Retina (tissue), 1 donor: ENCODE results near the gene TBC1D9B.
"Not testable (repeated sequence)": the region's sequence is repeated elsewhere in the genome, so short reads cannot be mapped to it uniquely, and the experiment has no call there.

Source experiments
- DNase-seq: peaks from one replicate; pipeline ENCODE4 v3.0.0-alpha.2; 2016

The TBC1D9B gene

GRCh38 chr5:179883163-179883562 lies 24.5 kb downstream of the TBC1D9B start:
- DNase-seq, result no peak

- no peak for DNase-seq
Measured at GRCh38 chr5:179882338-179882737, 25.4 kb downstream of the TBC1D9B start.

- DNase-seq, result no peak
Measured at GRCh38 chr5:179880848-179881590, 26.7 kb downstream of the TBC1D9B start.

GRCh38 chr5:179880066-179880650 lies 27.5 kb downstream of the TBC1D9B start:
- DNase-seq, result no peak

GRCh38 chr5:179879690-179880010 lies 28.0 kb downstream of the TBC1D9B start:
- DNase-seq, result no peak

GRCh38 chr5:179879003-179879689 lies 28.6 kb downstream of the TBC1D9B start:
- no peak for DNase-seq

GRCh38 chr5:179878222-179879002 lies 29.3 kb downstream of the TBC1D9B start:
- no peak for DNase-seq

- no peak for DNase-seq
Measured at GRCh38 chr5:179876610-179876952, 31.1 kb downstream of the TBC1D9B start.

GRCh38 chr5:179875741-179876609 lies 31.7 kb downstream of the TBC1D9B start:
- DNase-seq, result no peak

GRCh38 chr5:179874536-179875292 lies 33.0 kb downstream of the TBC1D9B start:
- no peak for DNase-seq

- no peak for DNase-seq
Measured at GRCh38 chr5:179874136-179874535, 33.6 kb downstream of the TBC1D9B start.

- no peak for DNase-seq
Measured at GRCh38 chr5:179873588-179874110, 34.0 kb downstream of the TBC1D9B start.

- no peak for DNase-seq
Measured at GRCh38 chr5:179872828-179873575, 34.7 kb downstream of the TBC1D9B start.

GRCh38 chr5:179872055-179872827 lies 35.5 kb downstream of the TBC1D9B start:
- DNase-seq, result no peak

GRCh38 chr5:179871533-179871932 lies 36.2 kb downstream of the TBC1D9B start:
- DNase-seq, result not testable (repeated sequence)

- DNase-seq, result no peak
Measured at GRCh38 chr5:179870952-179871351, 36.7 kb downstream of the TBC1D9B start.

GRCh38 chr5:179870403-179870903 lies 37.2 kb downstream of the TBC1D9B start:
- DNase-seq, result peak; percentile 57

- peak; percentile 30 for DNase-seq
Measured at GRCh38 chr5:179869641-179870402, 37.9 kb downstream of the TBC1D9B start.

GRCh38 chr5:179869101-179869500 lies 38.6 kb downstream of the TBC1D9B start:
- peak; percentile 51 for DNase-seq
